GM23338 (cell line): ENCODE data around the gene LANCL1. TPM values are rescaled to one million over a fixed set of nuclear protein-coding genes. Genes with fewer than 3 reads are reported as not detected.

Experiments
- ATAC-seq: fragments of 200-7000 bp; cut with Tn5 transposase; 3 replicates; pipeline ENCODE4 v1.9.1; 2020
- DNase-seq: peaks from one replicate; pipeline ENCODE4 v3.0.0-alpha.2; 2015; ENCODE audit warnings: low spot score
- H2AFZ ChIP-seq: fragments of 200-600 bp; sonication (generic); 2 replicates; pipeline ENCODE4 v1.8.0; 2016; ENCODE audit warnings: antibody characterized with exemption, mild to moderate bottlenecking, moderate library complexity
- H3F3A ChIP-seq: fragments of 200-600 bp; sonication (generic); replicated peaks from 2 replicates; pipeline ENCODE4 v1.8.0; 2017; ENCODE audit warnings: antibody characterized with exemption, mixed run types, low read depth
- H3K27ac ChIP-seq: fragments of 200-600 bp; sonication (generic); 2 replicates; pipeline ENCODE4 v1.6.1; 2016; ENCODE audit warnings: low read depth
- H3K27me3 ChIP-seq: fragments of 200-600 bp; sonication (generic); 2 replicates; pipeline ENCODE4 v1.8.0; 2016; ENCODE audit warnings: mild to moderate bottlenecking, mixed run types, moderate library complexity; ENCODE audit not compliant: insufficient read depth
- H3K36me3 ChIP-seq: fragments of 200-600 bp; sonication (generic); 2 replicates; pipeline ENCODE4 v1.8.0; 2016; ENCODE audit warnings: mild to moderate bottlenecking; ENCODE audit not compliant: insufficient read depth
- H3K4me1 ChIP-seq: fragments of 200-600 bp; sonication (generic); 2 replicates; pipeline ENCODE4 v1.8.0; 2016; ENCODE audit warnings: mild to moderate bottlenecking, moderate library complexity; ENCODE audit not compliant: insufficient read depth
- H3K4me2 ChIP-seq: fragments of 200-600 bp; sonication (generic); 2 replicates; pipeline ENCODE4 v1.7.1; 2017; ENCODE audit warnings: mixed run types
- H3K4me3 ChIP-seq: fragments of 200-600 bp; sonication (generic); 2 replicates; pipeline ENCODE4 v1.6.1; 2016; ENCODE audit warnings: mixed run types
- H3K79me2 ChIP-seq: fragments of 200-600 bp; sonication (generic); replicated peaks from 2 replicates; pipeline ENCODE4 v1.8.0; 2017; ENCODE audit warnings: mild to moderate bottlenecking; ENCODE audit not compliant: insufficient read depth
- H3K9me2 ChIP-seq: fragments of 200-600 bp; sonication (generic); 2 replicates; pipeline ENCODE4 v1.8.0; 2017; ENCODE audit not compliant: insufficient read depth
- H4K20me1 ChIP-seq: fragments of 200-600 bp; sonication (generic); replicated peaks from 2 replicates; pipeline ENCODE4 v1.8.0; 2017; ENCODE audit warnings: mild to moderate bottlenecking; ENCODE audit not compliant: insufficient read depth
- H3K27ac Mint-ChIP-seq: 2 replicates; pipeline ENCODE4 v1.8.0; 2020; ENCODE audit warnings: inconsistent platforms, mild to moderate bottlenecking, moderate library complexity, mixed read lengths
- H3K27me3 Mint-ChIP-seq: 3 replicates; pipeline ENCODE4 v1.8.0; 2022; ENCODE audit warnings: low read depth, mild to moderate bottlenecking, moderate library complexity, mixed read lengths, inconsistent platforms; ENCODE audit not compliant: insufficient read depth, poor library complexity
- H3K36me3 Mint-ChIP-seq: 3 replicates; pipeline ENCODE4 v1.8.0; 2021; ENCODE audit warnings: low read depth, mild to moderate bottlenecking, inconsistent platforms, moderate library complexity, mixed read lengths
- H3K4me1 Mint-ChIP-seq: 3 replicates; pipeline ENCODE4 v1.8.0; 2020; ENCODE audit warnings: mild to moderate bottlenecking, inconsistent platforms, mixed read lengths
- H3K4me3 Mint-ChIP-seq: 3 replicates; pipeline ENCODE4 v1.8.0; 2021; ENCODE audit warnings: moderate library complexity, mild to moderate bottlenecking, inconsistent platforms, mixed read lengths
- H3K9me3 Mint-ChIP-seq: 3 replicates; pipeline ENCODE4 v1.8.0; 2020; ENCODE audit warnings: moderate library complexity, mild to moderate bottlenecking, inconsistent platforms, mixed read lengths
- EZH2 ChIP-seq: fragments of 200-600 bp; sonication (generic); IDR thresholded peaks from one replicate; pipeline ENCODE4 v1.8.0; 2017; ENCODE audit warnings: antibody characterized with exemption, mild to moderate bottlenecking, low read depth; ENCODE audit not compliant: unreplicated experiment
- JUNB ChIP-seq: IDR thresholded peaks from one replicate; pipeline ENCODE4 v1.6.1; 2016; ENCODE audit warnings: antibody characterized with exemption; ENCODE audit not compliant: unreplicated experiment
- POLR2AphosphoS5 ChIP-seq: IDR thresholded peaks from 2 replicates; pipeline ENCODE4 v1.6.1; 2016; ENCODE audit warnings: antibody characterized with exemption, low read depth
- STAT1 ChIP-seq: IDR thresholded peaks from one replicate; pipeline ENCODE4 v1.6.1; 2016; ENCODE audit warnings: antibody characterized with exemption; ENCODE audit not compliant: unreplicated experiment
- ZNF114 ChIP-seq: fragments of 250-450 bp; sonication (Bioruptor Pico); IDR thresholded peaks from 2 replicates; pipeline ENCODE4 v1.5.0; 2020; ENCODE audit warnings: mild to moderate bottlenecking, moderate library complexity
- ZNF331 ChIP-seq: fragments of 250-450 bp; sonication (Bioruptor Pico); IDR thresholded peaks from 2 replicates; pipeline ENCODE4 v1.5.0; 2020; ENCODE audit warnings: low read depth, mild to moderate bottlenecking, moderate library complexity
- polyA plus RNA-seq: library from polyadenylated mRNA; unstranded; fragments of >200 nt; fragmentation: Nextera tagmentation; extraction: Ambion mirVana; gene quantifications from 2 replicates; pipeline ENCODE4 v1.2.1, GENCODE V29; 2016
- total RNA-seq: library from RNA; depleted of rRNA; stranded (reverse); fragments of >200 nt; shearing (Covaris generic); gene quantifications from 2 replicates; pipeline ENCODE4 v1.2.3, GENCODE V29; 2014
- TF ChIP-seq, protein P1 (sequence below): fragments of 250-450 bp; sonication (Bioruptor Pico); IDR thresholded peaks from 2 replicates; pipeline ENCODE4 v1.5.0; 2020; ENCODE audit warnings: mild to moderate bottlenecking, moderate library complexity
- TF ChIP-seq, protein P2 (sequence below), 2 experiments: fragments of 200-600 bp in 1 of 2; sonication (generic) in 1 of 2; conservative IDR thresholded peaks; 2 replicates each; pipeline versions ENCODE4 v1.5.1 to v1.6.1; 2016 to 2017; ENCODE audit warnings: antibody characterized with exemption in 2 of 2, low read depth in 2 of 2, mild to moderate bottlenecking in 2 of 2, moderate library complexity in 1 of 2
- TF ChIP-seq, protein P3 (sequence below): IDR thresholded peaks from 2 replicates; pipeline ENCODE4 v1.6.1; 2016; ENCODE audit warnings: antibody characterized with exemption

The LANCL1 gene
- total and polyA plus RNA-seq, 2 experiments from 2014 or later: 13.4 to 36.8 TPM

DNA sequence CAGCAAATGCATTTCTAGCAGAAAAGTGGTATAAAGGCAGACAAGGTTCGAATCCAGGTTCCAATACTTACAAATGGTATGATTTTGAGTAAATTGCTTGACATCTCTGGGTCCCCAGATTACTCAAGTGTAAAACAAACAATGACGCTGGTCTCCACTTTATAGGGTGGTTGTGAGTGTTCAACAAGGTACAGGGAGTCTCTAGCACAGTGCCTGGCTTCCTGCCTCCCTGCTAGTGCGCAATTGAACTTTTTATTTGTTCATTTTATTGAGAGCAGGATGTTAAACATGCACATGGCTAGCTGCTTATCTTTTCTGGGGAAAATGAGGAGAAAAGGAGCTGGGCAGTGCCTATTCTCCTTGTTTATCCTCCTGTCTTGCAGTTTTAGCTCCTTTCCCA is 86.7 kb downstream of the LANCL1 start (continued):
- TF ChIP-seq, protein P1, sequence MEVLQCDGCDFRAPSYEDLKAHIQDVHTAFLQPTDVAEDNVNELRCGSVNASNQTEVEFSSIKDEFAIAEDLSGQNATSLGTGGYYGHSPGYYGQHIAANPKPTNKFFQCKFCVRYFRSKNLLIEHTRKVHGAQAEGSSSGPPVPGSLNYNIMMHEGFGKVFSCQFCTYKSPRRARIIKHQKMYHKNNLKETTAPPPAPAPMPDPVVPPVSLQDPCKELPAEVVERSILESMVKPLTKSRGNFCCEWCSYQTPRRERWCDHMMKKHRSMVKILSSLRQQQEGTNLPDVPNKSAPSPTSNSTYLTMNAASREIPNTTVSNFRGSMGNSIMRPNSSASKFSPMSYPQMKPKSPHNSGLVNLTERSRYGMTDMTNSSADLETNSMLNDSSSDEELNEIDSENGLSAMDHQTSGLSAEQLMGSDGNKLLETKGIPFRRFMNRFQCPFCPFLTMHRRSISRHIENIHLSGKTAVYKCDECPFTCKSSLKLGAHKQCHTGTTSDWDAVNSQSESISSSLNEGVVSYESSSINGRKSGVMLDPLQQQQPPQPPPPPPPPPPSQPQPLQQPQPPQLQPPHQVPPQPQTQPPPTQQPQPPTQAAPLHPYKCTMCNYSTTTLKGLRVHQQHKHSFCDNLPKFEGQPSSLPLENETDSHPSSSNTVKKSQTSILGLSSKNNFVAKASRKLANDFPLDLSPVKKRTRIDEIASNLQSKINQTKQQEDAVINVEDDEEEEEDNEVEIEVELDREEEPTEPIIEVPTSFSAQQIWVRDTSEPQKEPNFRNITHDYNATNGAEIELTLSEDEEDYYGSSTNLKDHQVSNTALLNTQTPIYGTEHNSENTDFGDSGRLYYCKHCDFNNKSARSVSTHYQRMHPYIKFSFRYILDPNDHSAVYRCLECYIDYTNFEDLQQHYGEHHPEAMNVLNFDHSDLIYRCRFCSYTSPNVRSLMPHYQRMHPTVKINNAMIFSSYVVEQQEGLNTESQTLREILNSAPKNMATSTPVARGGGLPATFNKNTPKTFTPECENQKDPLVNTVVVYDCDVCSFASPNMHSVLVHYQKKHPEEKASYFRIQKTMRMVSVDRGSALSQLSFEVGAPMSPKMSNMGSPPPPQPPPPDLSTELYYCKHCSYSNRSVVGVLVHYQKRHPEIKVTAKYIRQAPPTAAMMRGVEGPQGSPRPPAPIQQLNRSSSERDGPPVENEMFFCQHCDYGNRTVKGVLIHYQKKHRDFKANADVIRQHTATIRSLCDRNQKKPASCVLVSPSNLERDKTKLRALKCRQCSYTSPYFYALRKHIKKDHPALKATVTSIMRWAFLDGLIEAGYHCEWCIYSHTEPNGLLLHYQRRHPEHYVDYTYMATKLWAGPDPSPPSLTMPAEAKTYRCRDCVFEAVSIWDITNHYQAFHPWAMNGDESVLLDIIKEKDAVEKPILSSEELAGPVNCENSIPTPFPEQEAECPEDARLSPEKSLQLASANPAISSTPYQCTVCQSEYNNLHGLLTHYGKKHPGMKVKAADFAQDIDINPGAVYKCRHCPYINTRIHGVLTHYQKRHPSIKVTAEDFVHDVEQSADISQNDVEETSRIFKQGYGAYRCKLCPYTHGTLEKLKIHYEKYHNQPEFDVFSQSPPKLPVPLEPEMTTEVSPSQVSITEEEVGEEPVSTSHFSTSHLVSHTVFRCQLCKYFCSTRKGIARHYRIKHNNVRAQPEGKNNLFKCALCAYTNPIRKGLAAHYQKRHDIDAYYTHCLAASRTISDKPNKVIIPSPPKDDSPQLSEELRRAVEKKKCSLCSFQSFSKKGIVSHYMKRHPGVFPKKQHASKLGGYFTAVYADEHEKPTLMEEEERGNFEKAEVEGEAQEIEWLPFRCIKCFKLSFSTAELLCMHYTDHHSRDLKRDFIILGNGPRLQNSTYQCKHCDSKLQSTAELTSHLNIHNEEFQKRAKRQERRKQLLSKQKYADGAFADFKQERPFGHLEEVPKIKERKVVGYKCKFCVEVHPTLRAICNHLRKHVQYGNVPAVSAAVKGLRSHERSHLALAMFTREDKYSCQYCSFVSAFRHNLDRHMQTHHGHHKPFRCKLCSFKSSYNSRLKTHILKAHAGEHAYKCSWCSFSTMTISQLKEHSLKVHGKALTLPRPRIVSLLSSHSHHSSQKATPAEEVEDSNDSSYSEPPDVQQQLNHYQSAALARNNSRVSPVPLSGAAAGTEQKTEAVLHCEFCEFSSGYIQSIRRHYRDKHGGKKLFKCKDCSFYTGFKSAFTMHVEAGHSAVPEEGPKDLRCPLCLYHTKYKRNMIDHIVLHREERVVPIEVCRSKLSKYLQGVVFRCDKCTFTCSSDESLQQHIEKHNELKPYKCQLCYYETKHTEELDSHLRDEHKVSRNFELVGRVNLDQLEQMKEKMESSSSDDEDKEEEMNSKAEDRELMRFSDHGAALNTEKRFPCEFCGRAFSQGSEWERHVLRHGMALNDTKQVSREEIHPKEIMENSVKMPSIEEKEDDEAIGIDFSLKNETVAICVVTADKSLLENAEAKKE: no peak
- TF ChIP-seq, protein P2, sequence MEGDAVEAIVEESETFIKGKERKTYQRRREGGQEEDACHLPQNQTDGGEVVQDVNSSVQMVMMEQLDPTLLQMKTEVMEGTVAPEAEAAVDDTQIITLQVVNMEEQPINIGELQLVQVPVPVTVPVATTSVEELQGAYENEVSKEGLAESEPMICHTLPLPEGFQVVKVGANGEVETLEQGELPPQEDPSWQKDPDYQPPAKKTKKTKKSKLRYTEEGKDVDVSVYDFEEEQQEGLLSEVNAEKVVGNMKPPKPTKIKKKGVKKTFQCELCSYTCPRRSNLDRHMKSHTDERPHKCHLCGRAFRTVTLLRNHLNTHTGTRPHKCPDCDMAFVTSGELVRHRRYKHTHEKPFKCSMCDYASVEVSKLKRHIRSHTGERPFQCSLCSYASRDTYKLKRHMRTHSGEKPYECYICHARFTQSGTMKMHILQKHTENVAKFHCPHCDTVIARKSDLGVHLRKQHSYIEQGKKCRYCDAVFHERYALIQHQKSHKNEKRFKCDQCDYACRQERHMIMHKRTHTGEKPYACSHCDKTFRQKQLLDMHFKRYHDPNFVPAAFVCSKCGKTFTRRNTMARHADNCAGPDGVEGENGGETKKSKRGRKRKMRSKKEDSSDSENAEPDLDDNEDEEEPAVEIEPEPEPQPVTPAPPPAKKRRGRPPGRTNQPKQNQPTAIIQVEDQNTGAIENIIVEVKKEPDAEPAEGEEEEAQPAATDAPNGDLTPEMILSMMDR (conservative IDR thresholded peaks at IDR 0.05; ENCODE audit: low read depth in 2 of 2): no peak
- TF ChIP-seq ZNF331 (no peak), JUNB (no peak), POLR2AphosphoS5 (no peak), STAT1 (no peak)

DNA sequence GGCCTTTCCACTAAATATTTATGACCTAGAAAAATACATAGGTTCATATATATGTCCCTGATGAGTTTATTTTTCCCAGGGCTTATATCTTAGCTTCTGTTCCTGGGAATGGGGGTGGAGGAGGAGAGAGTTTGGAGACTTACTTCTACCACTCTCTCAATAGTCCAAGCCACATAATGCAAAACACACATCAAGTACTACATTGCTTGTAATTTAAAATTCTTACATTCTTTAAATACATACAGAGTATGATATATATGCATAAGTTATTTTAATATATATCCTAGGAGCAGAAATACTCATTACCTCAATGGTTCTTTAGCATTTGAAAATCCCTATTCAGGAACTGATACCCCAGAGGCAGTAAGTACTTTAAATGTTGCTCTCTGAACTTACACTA is 88.4 kb downstream of the LANCL1 start:
- H3K4me2 ChIP-seq: no peak overlapping the region
- no peaks in the 10 kb centered on the region for H3K27me3 ChIP-seq
- H3K27ac ChIP-seq: no peak overlapping the region
- H3F3A ChIP-seq: no peaks in the 10 kb centered on the region
- H4K20me1 ChIP-seq: no peaks in the 10 kb centered on the region
- H3K9me2 ChIP-seq: no peaks in the 10 kb centered on the region
- no peak overlapping the region for H3K4me3 ChIP-seq
- H3K36me3 ChIP-seq: no peaks in the 10 kb centered on the region
- no peaks in the 10 kb centered on the region for H3K4me1 ChIP-seq
- no peaks in the 10 kb centered on the region for H3K36me3 Mint-ChIP-seq
- no peak overlapping the region for H3K4me3 Mint-ChIP-seq
- no peaks in the 10 kb centered on the region for H3K27me3 Mint-ChIP-seq
- H2AFZ ChIP-seq: no peak overlapping the region
- no peaks in the 10 kb centered on the region for H3K9me3 Mint-ChIP-seq
- ATAC-seq (no peak), DNase-seq (no peak)
- H3K4me1 Mint-ChIP-seq: no peaks in the 10 kb centered on the region
- no peak overlapping the region for H3K27ac Mint-ChIP-seq
- H3K79me2 ChIP-seq: no peaks in the 10 kb centered on the region
- TF ChIP-seq ZNF114 (CRISPR knock-in tag) (no peak), JUNB (no peak), EZH2 (no peak), STAT1 (no peak), POLR2AphosphoS5 (no peak)
- TF ChIP-seq, protein P3, sequence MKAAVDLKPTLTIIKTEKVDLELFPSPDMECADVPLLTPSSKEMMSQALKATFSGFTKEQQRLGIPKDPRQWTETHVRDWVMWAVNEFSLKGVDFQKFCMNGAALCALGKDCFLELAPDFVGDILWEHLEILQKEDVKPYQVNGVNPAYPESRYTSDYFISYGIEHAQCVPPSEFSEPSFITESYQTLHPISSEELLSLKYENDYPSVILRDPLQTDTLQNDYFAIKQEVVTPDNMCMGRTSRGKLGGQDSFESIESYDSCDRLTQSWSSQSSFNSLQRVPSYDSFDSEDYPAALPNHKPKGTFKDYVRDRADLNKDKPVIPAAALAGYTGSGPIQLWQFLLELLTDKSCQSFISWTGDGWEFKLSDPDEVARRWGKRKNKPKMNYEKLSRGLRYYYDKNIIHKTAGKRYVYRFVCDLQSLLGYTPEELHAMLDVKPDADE: no peak
- TF ChIP-seq, protein P2 (conservative IDR thresholded peaks at IDR 0.05; ENCODE audit: low read depth in 2 of 2): no peak
